ENCODE data around the gene DAGLA.

Gene DAGLA

GRCh38 chr11:61779666-61780525, 99.7 kb downstream of the DAGLA start:
- TF ChIP-seq CTCF (conservative IDR thresholded peaks at IDR 0.05; ENCODE audit: low read depth, low read length) = no peak
- Histone ChIP-seq H2AFZ (ENCODE audit: low read depth) (no peak overlapping the region), H3K36me3 (ENCODE audit: insufficient read depth) (no peaks in the 10 kb centered on the region), H3K4me2 (no peak overlapping the region), H3K79me2 (ENCODE audit: insufficient read depth, low read depth) (no peaks in the 10 kb centered on the region), H3K27me3 (ENCODE audit: insufficient read depth, low read depth) (no peaks in the 10 kb centered on the region), H4K20me1 (ENCODE audit: insufficient read depth) (no peaks in the 10 kb centered on the region), H3K9ac (no peak overlapping the region), H3K4me3 (IDR thresholded peaks at IDR 0.05; ENCODE audit: insufficient read depth, low read depth, low read length) (no peak overlapping the region), H3K4me1 (ENCODE audit: low read depth, poor library complexity, severe bottlenecking) (peaks cover 7% of the 10 kb centered on the region), H3K27ac (no peak overlapping the region)

- Histone ChIP-seq H3K27me3 (ENCODE audit: insufficient read depth, low read depth) (no peaks in the 10 kb centered on the region), H3K36me3 (ENCODE audit: insufficient read depth) (no peaks in the 10 kb centered on the region), H4K20me1 (ENCODE audit: insufficient read depth) (no peaks in the 10 kb centered on the region), H3K79me2 (ENCODE audit: insufficient read depth, low read depth) (no peaks in the 10 kb centered on the region), H3K9ac (no peak overlapping the region), H3K27ac (no peak overlapping the region), H3K4me2 (no peak overlapping the region), H2AFZ (ENCODE audit: low read depth) (no peak overlapping the region), H3K4me1 (ENCODE audit: low read depth, poor library complexity, severe bottlenecking) (peaks cover 7% of the 10 kb centered on the region), H3K4me3 (IDR thresholded peaks at IDR 0.05; ENCODE audit: insufficient read depth, low read depth, low read length) (no peak overlapping the region)
- no peak for TF ChIP-seq CTCF (conservative IDR thresholded peaks at IDR 0.05; ENCODE audit: low read depth, low read length)
Measured at GRCh38 chr11:61780581-61781162, 100.5 kb downstream of the DAGLA start.

- H3K27ac ChIP-seq = no peak overlapping the region
- no peaks in the 10 kb centered on the region for H4K20me1 ChIP-seq (ENCODE audit: insufficient read depth)
- H3K4me2 ChIP-seq = no peak overlapping the region
- TF ChIP-seq CTCF (conservative IDR thresholded peaks at IDR 0.05; ENCODE audit: low read depth, low read length) = no peak
- no peaks in the 10 kb centered on the region for H3K36me3 ChIP-seq (ENCODE audit: insufficient read depth)
- H3K9ac ChIP-seq = no peak overlapping the region
- peaks cover 6% of the 10 kb centered on the region for H3K4me1 ChIP-seq (ENCODE audit: low read depth, poor library complexity, severe bottlenecking)
- no peaks in the 10 kb centered on the region for H3K27me3 ChIP-seq (ENCODE audit: insufficient read depth, low read depth)
- no peak overlapping the region for H3K4me3 ChIP-seq (IDR thresholded peaks at IDR 0.05; ENCODE audit: insufficient read depth, low read depth, low read length)
- no peaks in the 10 kb centered on the region for H3K79me2 ChIP-seq (ENCODE audit: insufficient read depth, low read depth)
- H2AFZ ChIP-seq (ENCODE audit: low read depth) = no peak overlapping the region
Measured at GRCh38 chr11:61781585-61781984, 101.4 kb downstream of the DAGLA start.

- Histone ChIP-seq H3K27ac (no peak overlapping the region), H3K79me2 (ENCODE audit: insufficient read depth, low read depth) (no peaks in the 10 kb centered on the region), H3K4me1 (ENCODE audit: low read depth, poor library complexity, severe bottlenecking) (no peaks in the 10 kb centered on the region), H3K4me2 (no peak overlapping the region), H3K36me3 (ENCODE audit: insufficient read depth) (no peaks in the 10 kb centered on the region), H3K4me3 (IDR thresholded peaks at IDR 0.05; ENCODE audit: insufficient read depth, low read depth, low read length) (no peak overlapping the region), H3K27me3 (ENCODE audit: insufficient read depth, low read depth) (no peaks in the 10 kb centered on the region), H3K9ac (no peak overlapping the region), H2AFZ (ENCODE audit: low read depth) (no peak overlapping the region), H4K20me1 (ENCODE audit: insufficient read depth) (no peaks in the 10 kb centered on the region)
- no peak for TF ChIP-seq CTCF (conservative IDR thresholded peaks at IDR 0.05; ENCODE audit: low read depth, low read length)
Measured at GRCh38 chr11:61782299-61782698, 102.1 kb downstream of the DAGLA start.

All from KMS-11 (cell line).